Choroid plexus epithelial cell (primary cell): ENCODE measurements around the gene CMAS.
"Not testable (repeated sequence)": the region's sequence is repeated elsewhere in the genome, so short reads cannot be mapped to it uniquely, and the experiment has no call there.

Source experiments
- DNase-seq: peaks from one replicate; pipeline ENCODE4 v3.0.0-alpha.2; 2010; ENCODE audit warnings: low read depth
- H3K4me3 ChIP-seq: 2 replicates; pipeline ENCODE4 v1.5.1; 2011; ENCODE audit warnings: low read depth, mild to moderate bottlenecking, control low read depth, low read length, moderate library complexity
- CTCF ChIP-seq: conservative IDR thresholded peaks from 2 replicates; pipeline ENCODE4 v1.5.1; 2011; ENCODE audit warnings: low read depth, mild to moderate bottlenecking, control low read depth, inconsistent platforms, low read length, moderate library complexity

The CMAS gene

GRCh38 chr12:22044391-22044790, 1.6 kb upstream of the CMAS start:
- no peak overlapping the region for H3K4me3 ChIP-seq
- TF ChIP-seq CTCF: no peak
- DNase-seq: no peak

GRCh38 chr12:22046968-22047390, 961 bp downstream of the CMAS start:
- peak overlapping the region; percentile 88 for H3K4me3 ChIP-seq
- no peak for TF ChIP-seq CTCF
- DNase-seq: peak; percentile 45

- H3K4me3 ChIP-seq: no peak overlapping the region
- no peak for TF ChIP-seq CTCF
- DNase-seq: no peak
These were observed 1.5 kb downstream of the CMAS start for GRCh38 chr12:22047494-22047893.

GRCh38 chr12:22048351-22049041, 2.5 kb downstream of the CMAS start:
- DNase-seq: no peak
- no peak for TF ChIP-seq CTCF
- H3K4me3 ChIP-seq: no peak overlapping the region

GRCh38 chr12:22050078-22050477, 4.1 kb downstream of the CMAS start:
- DNase-seq: no peak
- H3K4me3 ChIP-seq: no peak overlapping the region
- TF ChIP-seq CTCF: no peak

GRCh38 chr12:22051114-22051698, 5.2 kb downstream of the CMAS start:
- no peak for TF ChIP-seq CTCF
- no peak overlapping the region for H3K4me3 ChIP-seq
- DNase-seq: no peak

- not testable (repeated sequence) for H3K4me3 ChIP-seq, DNase-seq
These were observed 7.0 kb downstream of the CMAS start for GRCh38 chr12:22052994-22053393.
